ENCODE measurements around the gene TMEM255B.

The TMEM255B gene

DNA sequence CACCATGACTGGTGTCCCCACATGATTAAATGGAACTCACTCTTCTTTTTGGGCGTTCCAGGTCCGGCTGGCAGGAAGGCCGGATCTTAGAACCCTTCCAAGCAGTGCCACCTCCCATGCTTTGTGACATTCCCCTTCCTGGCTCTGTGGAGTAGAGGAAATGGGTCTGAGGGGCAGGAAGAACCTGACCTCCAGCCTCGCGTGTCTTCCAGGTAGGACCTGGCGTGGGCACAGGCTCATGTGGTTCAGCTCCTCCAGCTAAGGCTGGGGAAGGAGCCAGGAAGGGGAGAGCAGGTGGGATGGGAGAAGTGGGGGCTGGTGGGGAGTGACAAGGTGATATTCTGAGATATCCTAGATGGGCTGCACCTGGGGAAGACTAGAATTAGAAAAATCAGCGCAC lies 2.1 kb downstream of the TMEM255B start:
- no peak for TF ChIP-seq CTCF (IDR thresholded peaks at IDR 0.05; ENCODE audit: insufficient read depth, low read depth, low read length, missing control alignments)
- no peak overlapping the region for H3K4me3 ChIP-seq (ENCODE audit: low read depth, low read length)
- no peak for DNase-seq (ENCODE audit: low read depth)

- no peak for DNase-seq (ENCODE audit: low read depth)
- TF ChIP-seq CTCF (IDR thresholded peaks at IDR 0.05; ENCODE audit: insufficient read depth, low read depth, low read length, missing control alignments), result no peak
- no peak overlapping the region for H3K4me3 ChIP-seq (ENCODE audit: low read depth, low read length)
Observed at GRCh38 chr13:113762075-113762474, 3.0 kb downstream of the TMEM255B start.

DNA sequence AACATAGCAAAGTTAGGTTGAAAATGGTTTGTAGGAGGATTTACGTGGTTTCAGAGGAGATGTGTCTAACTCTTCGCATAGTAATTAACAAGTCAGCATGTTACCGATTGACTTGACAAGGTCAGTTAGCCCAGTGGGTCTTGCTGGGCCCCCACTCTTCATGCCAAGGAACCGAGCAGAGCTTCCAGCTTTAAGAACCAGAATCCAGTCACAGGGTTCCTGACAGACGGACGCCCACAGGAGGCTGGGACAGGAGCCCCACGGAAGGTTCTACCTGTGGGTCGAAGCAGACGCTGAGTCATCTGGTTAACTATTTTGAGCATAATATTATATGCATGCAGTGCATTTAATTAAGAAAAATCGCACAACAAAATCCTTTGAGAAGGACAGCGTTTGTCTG lies 3.5 kb downstream of the TMEM255B start:
- DNase-seq (ENCODE audit: low read depth), result no peak
- TF ChIP-seq CTCF (IDR thresholded peaks at IDR 0.05; ENCODE audit: insufficient read depth, low read depth, low read length, missing control alignments), result no peak
- no peak overlapping the region for H3K4me3 ChIP-seq (ENCODE audit: low read depth, low read length)

GRCh38 chr13:113763254-113763653 lies 4.2 kb downstream of the TMEM255B start:
- TF ChIP-seq CTCF (IDR thresholded peaks at IDR 0.05; ENCODE audit: insufficient read depth, low read depth, low read length, missing control alignments), result no peak
- H3K4me3 ChIP-seq (ENCODE audit: low read depth, low read length), result no peak overlapping the region
- DNase-seq (ENCODE audit: low read depth), result no peak

GRCh38 chr13:113763961-113764792 lies 5.2 kb downstream of the TMEM255B start:
- TF ChIP-seq CTCF (IDR thresholded peaks at IDR 0.05; ENCODE audit: insufficient read depth, low read depth, low read length, missing control alignments), result no peak
- H3K4me3 ChIP-seq (ENCODE audit: low read depth, low read length), result no peak overlapping the region
- DNase-seq (ENCODE audit: low read depth), result no peak

DNA sequence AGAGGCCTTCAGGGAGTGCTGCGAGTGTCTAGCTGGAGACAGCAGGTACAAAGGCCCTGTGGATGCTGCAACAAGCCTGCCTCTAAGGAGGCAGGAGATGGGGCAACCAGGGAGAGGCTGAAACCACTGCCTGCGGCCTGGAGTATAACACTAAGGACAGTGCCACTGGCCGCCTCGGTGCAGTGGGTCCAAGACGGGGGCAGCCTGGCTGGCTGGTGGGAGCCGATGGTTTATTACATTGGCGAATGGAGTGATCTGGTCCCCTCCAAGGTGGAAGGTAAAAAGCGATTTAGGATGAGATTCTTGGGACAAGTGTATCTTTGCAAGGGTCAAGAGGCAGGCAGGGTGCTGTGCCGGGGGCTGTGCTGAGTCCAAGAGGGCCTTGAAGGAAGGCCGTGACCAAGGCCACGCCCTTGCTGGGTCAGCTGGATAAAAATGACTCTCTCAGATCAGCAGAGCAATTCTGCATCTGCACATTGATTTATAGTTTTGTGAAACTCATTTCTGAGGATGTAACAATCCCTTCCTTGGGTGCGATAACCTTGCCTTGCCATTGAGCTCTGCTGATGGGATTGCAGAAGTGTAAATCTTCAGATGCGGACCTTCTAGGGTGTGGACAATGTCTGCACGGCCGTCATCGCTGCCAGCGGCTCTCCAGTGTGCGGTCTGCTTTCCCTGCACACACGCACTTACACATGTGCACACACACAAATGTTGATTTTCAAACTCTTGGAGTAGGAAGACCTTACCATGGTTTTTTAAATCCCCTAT lies 6.0 kb downstream of the TMEM255B start:
- DNase-seq (ENCODE audit: low read depth), result no peak
- no peak overlapping the region for H3K4me3 ChIP-seq (ENCODE audit: low read depth, low read length)
- no peak for TF ChIP-seq CTCF (IDR thresholded peaks at IDR 0.05; ENCODE audit: insufficient read depth, low read depth, low read length, missing control alignments)

Measured in GM12865 (cell line).